ENCODE data around the gene LUC7L3.
"Not testable (repeated sequence)": the region's sequence is repeated elsewhere in the genome, so short reads cannot be mapped to it uniquely, and the experiment has no call there.

The LUC7L3 gene

DNA sequence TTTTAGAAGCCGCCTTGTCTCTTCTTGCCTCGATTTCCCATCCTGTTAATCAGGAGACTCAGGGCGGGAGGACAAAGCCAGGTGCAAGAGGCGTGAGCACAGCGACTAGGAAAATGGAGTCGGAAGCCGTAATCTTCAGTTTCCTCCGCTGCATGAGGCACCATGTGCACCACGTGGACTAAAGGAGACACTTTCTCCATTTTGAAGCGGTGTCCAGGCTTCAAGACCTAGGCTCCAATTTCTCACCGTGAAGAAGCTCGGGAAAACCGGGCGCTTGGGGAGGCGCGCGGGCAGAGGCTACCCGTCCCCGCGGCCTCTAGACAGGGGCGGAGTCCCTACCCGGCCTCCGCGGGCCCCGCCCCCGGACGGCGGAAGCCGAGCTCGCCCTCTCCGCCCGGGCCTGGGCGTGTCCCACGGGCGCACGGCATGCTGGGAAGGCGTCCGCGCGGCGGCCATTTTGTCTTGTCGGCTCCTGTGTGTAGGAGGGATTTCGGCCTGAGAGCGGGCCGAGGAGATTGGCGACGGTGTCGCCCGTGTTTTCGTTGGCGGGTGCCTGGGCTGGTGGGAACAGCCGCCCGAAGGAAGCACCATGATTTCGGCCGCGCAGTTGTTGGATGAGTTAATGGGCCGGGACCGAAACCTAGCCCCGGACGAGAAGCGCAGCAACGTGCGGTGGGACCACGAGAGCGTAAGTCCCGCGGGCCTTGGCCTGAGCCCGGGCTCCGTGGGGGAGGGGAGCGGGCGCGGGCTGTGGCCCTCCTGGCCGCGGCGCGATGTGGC is at the start of gene LUC7L3:
LUC7L3 (plus strand) TSS at position 460 of the 780 bp plus-strand sequence; CDS start at position 590, 130 bp downstream.
- peak; percentile 96 for DNase-seq

DNA sequence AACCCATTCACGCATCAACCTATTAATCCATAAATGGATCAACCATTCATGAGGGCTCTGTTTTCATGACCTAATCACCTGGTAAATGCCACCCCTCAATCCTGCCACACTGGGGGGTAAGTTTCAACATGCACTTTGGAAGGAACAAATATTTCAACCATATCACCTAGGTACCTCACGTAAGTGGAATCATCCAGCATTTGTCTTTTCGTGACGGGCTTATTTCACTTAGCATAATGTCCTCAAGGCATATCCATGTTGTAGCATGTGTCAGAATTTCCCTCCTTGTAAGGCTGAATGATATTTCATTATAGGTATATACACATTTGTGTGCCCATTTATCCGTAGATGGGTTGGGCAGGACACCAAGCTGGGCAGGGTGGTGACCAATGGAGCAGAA is 47.3 kb upstream of the LUC7L3 start:
- DNase-seq: no peak

- no peak for DNase-seq
Observed at GRCh38 chr17:50672831-50673551, 46.4 kb upstream of the LUC7L3 start.

GRCh38 chr17:50675190-50675589 is 44.2 kb upstream of the LUC7L3 start:
- no peak for DNase-seq

DNA sequence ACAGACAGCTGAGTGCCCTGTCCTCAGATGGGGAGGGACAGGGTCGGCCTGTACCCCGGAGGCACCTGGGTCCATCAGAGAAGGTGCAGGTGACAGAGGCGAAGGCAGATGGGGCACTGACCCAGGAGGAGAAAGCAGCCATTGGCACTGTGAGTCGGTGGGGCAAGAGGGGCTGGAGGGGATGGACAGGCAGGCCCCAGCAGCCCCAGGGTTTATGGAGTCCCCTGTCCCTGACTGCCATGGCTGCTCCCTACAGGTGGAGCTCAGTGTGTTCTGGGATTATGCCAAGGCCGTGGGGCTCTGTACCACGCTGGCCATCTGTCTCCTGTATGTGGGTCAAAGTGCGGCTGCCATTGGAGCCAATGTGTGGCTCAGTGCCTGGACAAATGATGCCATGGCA is 43.8 kb upstream of the LUC7L3 start:
- DNase-seq: no peak

DNA sequence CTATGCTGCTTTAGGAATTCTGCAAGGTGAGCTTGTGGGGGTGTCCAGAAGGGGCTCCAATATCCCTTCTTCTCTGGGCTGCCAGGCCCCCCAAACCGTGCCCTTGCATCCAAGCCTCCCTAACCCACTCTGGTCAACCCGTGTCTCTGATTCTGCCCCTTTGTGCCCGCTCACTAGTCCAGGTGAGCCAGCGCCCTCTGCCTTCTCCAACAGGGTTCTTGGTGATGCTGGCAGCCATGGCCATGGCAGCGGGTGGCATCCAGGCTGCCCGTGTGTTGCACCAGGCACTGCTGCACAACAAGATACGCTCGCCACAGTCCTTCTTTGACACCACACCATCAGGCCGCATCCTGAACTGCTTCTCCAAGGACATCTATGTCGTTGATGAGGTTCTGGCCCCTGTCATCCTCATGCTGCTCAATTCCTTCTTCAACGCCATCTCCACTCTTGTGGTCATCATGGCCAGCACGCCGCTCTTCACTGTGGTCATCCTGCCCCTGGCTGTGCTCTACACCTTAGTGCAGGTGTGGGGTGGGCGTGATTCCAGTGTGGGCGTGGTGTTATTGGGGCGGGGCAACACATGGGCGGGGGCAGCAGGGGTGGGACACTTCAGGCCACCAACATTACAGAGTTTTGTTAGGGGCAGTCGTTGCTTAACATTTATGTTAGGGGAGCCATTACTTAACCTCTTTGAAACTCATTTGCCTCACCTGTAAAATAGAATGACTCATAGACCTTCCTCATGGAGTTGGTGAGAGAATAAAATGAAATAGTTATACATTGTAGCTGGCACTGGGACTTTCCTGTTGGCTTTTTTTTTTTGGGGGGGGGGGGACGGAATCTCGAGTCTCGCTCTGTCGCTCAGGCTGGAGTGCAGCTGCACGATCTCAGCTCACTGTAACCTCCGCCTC is 43.1 kb upstream of the LUC7L3 start:
- DNase-seq: no peak

DNA sequence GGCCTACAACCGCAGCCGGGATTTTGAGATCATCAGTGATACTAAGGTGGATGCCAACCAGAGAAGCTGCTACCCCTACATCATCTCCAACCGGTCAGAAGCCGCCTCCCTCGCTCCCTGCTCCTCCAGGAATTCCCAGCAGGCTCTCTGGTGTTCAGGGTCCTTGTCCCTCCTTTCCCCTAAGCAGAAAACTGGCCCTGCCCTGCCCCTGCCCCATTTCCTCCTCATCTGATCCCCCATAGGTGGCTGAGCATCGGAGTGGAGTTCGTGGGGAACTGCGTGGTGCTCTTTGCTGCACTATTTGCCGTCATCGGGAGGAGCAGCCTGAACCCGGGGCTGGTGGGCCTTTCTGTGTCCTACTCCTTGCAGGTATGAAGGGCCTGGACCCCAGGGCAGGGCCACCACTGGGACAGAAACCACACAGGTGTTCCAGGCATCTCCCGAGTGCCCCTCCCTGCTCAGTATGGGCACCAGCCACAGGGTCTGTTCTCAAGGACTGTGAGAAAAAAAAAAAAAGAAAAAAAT is 41.5 kb upstream of the LUC7L3 start:
- DNase-seq: no peak

DNA sequence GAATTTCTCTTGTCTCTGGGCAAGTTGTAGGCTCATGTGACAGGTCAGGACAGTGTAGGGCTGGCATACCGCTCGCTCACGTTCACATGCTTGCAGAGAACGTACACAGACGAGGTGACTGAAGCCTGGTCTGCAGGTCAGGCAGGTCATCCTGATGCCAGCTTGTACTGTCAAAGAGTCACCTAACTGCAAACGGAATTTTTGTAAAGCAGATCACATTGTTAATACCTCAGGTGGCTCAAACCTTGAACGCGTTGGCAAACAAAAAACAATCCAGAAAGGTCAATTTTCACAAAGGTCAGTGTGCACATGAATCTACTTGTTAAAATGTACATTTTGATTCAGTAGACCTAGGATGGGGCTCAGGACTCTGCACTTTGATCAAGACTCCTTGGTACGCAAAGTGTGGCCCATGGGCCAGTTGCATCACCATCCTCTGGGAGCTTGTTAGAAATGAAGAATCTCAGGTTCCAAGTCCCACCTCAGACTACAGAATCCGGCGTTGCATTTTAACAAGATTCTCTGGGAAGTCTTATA is 40.3 kb upstream of the LUC7L3 start:
- no peak for DNase-seq

DNA sequence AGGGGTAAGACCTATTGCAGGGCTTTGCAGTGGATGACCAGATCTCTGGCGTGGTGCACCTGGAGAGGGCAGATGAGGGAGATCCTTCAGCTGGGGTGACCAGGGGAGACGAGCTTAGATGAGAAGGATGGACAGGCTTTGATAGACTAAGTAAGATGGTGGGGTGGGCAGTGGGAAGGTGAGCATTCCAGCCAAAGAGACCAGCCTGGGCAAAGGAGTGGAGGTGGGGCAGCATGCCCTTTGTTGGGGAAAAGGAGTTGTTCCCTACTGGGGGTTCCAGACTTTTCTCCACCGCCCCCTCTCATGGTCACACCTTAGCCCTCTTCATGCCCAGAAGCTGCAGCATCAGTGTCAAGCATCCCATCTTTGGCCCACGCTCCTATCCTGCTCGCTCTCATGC is 39.3 kb upstream of the LUC7L3 start:
- no peak for DNase-seq

DNA sequence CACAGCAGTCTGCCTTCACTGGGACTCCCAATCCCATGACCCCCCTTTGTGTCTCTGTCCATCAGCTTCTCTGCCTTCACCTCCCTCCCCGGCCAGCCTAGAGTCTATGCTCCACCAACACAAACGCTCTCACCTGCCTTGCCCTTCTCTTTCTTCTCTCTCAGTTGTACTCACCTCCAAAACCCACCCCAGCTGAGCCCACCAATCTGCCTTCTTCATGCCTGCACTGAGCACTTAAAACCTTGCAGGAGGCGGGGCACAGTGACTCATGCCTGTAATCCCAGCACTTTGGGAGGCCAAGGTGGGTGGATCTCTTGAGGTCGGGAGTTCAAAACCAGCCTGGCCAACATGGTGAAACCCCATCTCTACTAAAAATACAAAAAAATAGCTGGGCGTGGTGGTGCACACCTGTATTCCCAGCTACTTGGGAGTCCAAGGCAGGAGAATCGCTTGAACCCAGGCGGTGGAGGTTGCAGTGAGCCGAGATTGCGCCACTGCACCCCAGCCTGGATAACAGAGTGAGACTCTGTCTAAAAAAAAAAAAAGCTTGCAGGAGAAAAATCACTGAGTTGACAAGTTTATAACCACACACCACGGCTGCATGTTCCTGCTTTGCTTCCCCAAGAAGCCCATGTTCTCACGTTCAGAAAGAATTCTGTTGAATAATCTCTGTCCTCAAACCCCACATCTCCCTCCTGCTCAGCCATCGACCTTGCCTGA is 38.7 kb upstream of the LUC7L3 start:
- not testable (repeated sequence) for DNase-seq

DNA sequence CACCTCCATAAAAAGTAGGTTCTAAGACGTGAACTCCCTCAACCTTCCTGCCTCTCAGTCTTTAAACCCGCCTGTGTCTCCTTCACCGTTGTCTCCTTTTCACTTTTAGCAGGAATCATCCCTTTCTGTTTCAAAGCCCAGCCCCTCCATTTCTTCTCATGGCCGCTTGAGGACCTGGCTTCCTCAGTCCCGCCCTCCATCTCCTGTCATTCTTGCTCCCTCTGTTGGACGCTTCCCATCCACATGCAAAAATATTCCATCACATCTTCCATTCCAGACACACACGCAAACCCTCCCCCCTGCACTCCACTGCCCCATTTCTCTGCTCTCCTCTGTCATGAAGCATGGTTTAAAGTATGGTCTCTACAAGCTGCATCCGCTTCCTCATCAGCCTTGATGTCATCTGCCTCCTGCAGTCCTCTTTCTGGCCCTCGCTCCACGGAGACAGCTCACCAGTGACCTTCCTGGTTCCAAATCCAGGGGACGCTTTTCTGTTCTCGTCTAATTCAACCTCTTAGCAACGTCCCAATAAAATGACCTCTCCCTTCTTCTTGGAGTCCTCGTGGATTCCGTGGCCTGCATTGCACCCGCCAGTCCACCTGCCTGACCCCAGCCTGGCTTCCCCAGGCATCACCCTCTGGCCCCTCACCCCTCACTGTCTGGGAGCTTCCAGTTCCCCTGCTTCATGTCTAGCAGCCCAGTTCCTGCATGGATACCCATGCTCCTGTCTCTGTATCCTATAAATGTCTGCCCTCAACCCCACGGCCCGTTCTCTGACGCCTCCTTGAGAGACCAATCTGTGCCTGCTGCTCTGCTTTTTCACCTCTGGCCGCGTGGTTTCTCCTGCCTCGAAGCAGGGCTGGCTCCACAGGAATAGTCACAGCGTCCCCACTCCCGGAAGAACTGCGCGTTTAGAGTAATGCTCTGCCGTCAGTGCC is 37.9 kb upstream of the LUC7L3 start:
- DNase-seq: peak; percentile 44

- no peak for DNase-seq
Observed at GRCh38 chr17:50682441-50682840, 37.0 kb upstream of the LUC7L3 start.

- DNase-seq: no peak
Observed at GRCh38 chr17:50682938-50683337, 36.5 kb upstream of the LUC7L3 start.

- no peak for DNase-seq
Observed at GRCh38 chr17:50683434-50684287, 35.7 kb upstream of the LUC7L3 start.

- DNase-seq: no peak
Observed at GRCh38 chr17:50684288-50684611, 35.2 kb upstream of the LUC7L3 start.

DNA sequence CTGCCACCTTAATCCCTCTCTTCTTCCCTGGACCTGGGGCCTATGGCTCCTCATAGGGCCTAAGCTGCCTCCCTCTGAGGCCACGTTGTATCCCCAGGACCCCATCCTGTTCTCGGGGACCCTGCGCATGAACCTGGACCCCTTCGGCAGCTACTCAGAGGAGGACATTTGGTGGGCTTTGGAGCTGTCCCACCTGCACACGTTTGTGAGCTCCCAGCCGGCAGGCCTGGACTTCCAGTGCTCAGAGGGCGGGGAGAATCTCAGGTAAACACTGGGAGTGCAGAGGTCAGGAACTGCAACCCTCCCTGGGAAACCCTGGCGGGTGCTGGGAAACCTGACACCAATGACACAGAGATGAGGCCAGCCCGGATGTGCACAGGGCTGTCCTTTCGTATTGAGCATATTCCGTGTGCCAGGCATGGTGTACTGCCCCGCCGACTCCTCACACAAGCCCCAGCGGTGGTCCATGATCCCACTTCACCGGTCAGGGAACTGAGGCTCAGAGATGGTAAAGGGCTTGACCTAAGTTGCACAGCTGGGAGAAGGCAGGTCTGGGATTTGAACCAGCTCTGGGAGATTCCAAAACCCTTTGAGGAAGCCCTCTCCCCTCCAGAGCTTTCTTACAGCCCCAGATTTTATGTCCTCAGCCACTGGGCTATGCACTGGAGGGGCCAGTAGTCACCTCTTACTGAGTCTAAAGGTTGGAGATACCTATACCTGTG is 34.6 kb upstream of the LUC7L3 start:
- no peak for DNase-seq

DNA sequence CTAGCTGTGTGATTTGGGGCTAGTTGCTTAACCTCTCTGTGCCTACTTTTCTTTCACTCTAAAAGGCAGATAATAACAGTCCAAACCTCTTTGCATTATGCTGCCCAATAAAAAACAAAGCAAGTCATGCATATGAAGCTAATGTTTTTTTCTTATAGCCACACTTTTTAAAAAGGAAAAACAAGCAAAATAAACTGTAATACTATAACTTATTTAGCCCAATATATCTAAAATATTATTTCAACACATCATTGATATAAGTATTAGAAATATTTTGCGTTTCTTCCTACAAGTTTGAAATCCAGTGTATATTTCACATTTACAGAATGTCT is 34.1 kb upstream of the LUC7L3 start:
- no peak for DNase-seq

- DNase-seq: no peak
Observed at GRCh38 chr17:50685691-50686493, 33.5 kb upstream of the LUC7L3 start.
